Cardiac fibroblast (primary cell): ENCODE data around the gene LFNG.

ENCODE experiments used
- DNase-seq, 2 donors: peaks; one replicate each; pipeline versions ENCODE4 v3.0.0 to v3.0.0-alpha.2; 2010; ENCODE audit warnings: low read depth in 2 of 2
- H3K4me3 ChIP-seq, 2 donors: replicated peaks in 1 of 2; 1 replicate in 1 of 2; 2 replicates in 1 of 2; pipeline ENCODE4 v1.5.1; 2011; ENCODE audit warnings: low read depth in 2 of 2, low read length in 2 of 2, mild to moderate bottlenecking in 2 of 2, moderate library complexity in 1 of 2
- TF ChIP-seq, protein P1 (sequence below): IDR thresholded peaks from one replicate; pipeline ENCODE4 v1.5.1; 2011; ENCODE audit warnings: low read depth, mild to moderate bottlenecking, low read length, inconsistent platforms

The LFNG gene, protein sequence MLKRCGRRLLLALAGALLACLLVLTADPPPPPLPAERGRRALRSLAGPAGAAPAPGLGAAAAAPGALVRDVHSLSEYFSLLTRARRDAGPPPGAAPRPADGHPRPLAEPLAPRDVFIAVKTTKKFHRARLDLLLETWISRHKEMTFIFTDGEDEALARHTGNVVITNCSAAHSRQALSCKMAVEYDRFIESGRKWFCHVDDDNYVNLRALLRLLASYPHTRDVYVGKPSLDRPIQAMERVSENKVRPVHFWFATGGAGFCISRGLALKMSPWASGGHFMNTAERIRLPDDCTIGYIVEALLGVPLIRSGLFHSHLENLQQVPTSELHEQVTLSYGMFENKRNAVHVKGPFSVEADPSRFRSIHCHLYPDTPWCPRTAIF

DNA sequence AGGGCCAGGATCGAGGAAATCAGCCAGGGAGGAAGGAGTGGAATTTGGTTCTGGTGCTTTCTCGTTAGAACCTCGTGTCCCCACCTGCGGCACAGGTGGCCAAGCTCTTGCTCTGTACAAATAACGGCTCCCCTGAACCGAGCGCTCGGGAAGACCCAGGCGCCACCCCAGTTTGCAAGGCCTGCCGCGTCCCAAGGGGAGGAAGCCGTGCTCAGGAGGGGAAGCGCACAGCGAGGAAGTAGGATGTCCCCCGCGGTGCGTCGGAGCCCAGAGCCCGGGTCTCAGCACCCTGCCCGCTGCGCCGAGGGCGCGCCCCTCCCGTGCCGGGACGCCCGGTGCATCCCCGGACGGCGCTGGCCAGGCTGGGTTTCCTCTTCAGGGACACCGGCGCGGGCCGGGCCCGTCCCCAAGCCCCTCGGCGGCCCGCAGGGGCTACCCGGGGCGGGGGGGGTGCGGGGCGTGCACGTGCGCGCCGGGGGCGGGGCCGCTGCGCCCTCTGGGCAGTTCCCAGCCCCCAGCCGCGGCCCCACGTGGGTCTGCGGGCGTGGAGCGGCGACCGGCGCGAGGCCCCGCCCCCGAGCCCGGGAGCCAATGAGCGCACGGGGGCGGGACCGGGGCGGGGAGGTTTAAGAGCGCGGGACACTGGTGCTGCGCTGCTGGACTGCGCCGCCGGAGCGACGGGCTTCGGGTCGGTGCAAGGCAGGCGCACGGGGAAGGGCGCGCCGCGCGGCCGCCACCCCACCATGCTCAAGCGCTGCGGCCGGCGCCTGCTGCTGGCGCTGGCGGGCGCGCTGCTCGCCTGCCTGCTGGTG is at the start of gene LFNG:
Gene LFNG, plus strand, starts transcription at position 656 of the 812 bp plus-strand sequence. Its CDS starts 88 bp downstream, at position 744.
- peak; percentile 84 to 90 for DNase-seq
- TF ChIP-seq, protein P1, sequence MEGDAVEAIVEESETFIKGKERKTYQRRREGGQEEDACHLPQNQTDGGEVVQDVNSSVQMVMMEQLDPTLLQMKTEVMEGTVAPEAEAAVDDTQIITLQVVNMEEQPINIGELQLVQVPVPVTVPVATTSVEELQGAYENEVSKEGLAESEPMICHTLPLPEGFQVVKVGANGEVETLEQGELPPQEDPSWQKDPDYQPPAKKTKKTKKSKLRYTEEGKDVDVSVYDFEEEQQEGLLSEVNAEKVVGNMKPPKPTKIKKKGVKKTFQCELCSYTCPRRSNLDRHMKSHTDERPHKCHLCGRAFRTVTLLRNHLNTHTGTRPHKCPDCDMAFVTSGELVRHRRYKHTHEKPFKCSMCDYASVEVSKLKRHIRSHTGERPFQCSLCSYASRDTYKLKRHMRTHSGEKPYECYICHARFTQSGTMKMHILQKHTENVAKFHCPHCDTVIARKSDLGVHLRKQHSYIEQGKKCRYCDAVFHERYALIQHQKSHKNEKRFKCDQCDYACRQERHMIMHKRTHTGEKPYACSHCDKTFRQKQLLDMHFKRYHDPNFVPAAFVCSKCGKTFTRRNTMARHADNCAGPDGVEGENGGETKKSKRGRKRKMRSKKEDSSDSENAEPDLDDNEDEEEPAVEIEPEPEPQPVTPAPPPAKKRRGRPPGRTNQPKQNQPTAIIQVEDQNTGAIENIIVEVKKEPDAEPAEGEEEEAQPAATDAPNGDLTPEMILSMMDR, result no peak
- H3K4me3 ChIP-seq, result peak within 1 kb of the TSS; percentile 49 to 54

DNA sequence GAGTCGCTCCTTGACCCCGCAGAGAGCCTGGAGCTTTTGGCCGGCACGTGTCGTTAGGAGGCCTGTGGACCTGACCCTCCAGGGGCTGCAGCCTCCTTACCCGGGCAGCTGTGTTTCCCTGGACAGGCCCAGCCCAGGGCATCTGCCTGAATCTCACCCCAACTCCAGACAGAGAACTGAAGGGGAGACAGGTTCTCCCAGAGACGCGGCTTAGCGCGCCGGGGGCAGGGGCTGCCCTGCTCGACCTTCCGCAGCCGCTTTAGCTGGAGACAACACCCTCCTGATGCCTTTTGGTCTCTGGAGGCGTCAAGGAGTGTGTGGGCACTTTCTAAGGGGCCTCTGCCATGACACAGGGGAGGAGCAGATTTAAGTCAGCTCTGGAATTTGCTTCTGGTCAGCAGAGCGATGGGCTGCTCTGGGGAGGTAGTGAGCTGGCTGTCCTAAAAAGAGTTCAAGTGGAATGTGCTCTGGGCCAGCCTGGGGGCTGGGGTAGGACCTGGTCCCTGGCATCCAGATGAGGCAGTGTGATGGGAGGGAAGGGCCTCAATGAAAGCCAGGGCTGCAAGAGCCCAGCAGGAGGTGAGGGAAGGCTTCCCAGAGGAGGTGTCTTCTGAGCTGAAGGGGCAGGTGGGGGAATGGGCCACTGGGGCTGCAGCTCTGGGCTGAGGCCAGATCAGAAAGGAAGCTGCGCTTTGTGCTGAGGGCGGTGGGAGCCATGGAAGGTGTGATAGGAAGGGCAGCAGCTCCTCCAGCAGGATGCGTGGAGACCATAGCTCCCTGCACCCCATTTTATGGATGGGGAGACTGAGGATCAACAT is 49.2 kb upstream of the LFNG start:
- H3K4me3 ChIP-seq, result no peak overlapping the region
- TF ChIP-seq, protein P1, result no peak

DNA sequence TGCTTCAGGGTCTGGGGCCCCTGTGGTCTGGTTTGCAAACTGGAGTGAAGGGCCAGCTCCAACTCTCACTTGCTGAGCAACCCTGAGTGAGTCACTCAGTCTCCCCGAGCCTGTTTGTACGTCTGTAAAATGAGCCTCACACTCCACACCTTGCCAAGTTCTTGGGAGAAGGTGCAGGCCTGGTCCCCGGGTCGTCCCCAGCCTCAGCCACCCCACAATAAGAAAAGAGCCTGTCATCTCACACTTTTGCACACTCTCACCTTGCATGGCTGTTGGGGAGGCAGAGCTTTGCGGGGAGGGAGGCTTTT is 48.6 kb upstream of the LFNG start:
- H3K4me3 ChIP-seq, result no peak overlapping the region
- TF ChIP-seq, protein P1, result no peak
- DNase-seq, result peak; percentile 54 to 65

More for the DNA sequence above, 49.2 kb upstream of the LFNG start:
- DNase-seq, result no peak

DNA sequence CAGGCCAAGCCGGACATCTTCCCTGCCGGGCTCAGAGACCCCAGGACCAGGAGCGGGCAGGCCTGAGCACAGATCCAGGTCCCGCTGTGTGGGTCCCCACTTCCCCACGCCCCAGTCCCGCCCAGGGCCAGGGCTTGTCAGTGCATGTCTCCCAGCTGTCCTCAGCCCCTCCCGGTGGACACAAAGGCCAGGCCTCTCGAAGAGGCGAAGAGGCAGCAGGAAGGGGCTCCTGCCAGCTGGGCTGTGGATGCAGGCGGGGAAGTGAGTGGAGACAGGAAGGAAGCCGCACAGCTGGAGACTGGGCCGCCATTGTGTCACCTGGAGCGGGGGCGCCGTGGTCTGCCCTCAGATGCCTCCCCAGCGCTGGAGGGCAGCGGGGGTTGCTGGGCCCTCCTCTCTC is 48.2 kb upstream of the LFNG start:
- peak; percentile 27 to 51 for DNase-seq
- TF ChIP-seq, protein P1, result no peak
- H3K4me3 ChIP-seq, result no peak overlapping the region

DNA sequence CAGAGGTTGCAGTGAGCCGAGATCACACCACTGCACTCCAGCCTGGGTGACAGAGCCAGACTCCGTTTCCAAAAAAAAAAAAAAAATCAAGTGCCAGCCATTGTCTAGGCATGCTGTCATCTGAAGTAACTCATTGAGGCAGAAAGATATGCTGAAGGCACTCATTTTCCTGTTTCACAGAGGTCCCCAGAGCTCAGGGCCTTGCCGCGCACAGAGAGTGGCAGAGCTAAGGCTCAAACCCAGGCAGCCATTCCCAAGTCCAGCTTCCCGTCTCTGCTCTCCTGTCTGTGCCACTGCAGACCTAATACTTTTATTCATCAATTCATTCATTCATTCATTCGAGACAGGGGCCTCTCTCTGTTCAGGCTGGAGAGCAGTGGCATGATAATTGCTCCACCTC is 46.8 kb upstream of the LFNG start:
- H3K4me3 ChIP-seq, result no peak overlapping the region
- TF ChIP-seq, protein P1, result no peak
- no peak for DNase-seq

DNA sequence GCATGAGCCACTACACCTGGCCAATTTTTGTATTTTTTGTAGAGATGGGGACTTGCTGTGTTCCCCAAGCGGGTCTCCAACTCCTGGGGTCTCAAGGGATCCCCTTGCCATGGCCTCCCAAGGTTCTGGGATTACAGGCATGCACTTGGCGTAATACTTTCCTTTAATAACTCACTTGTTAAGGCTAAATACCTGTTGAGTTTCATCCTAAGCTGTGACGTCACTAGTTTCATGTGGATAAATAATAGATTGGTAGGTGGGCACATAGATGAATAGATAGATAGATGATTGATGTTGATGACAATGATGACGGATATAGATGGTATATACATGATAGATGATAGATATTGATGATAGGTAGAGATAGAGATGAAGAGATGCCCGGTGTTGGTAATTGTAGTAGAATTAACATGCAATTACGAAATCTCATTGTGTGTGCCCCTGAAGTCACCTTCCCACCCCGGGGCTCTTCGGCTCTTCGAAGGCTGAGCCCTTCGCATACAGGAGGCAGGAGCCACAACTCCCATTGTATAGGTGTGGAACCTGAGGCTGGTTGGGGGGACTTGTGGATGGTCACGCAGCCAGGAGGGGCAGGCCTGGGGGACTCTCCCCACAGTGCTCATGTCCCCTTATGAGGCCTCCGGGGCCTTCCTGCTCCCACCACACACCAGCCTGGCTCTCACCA is 45.9 kb upstream of the LFNG start:
- no peak for DNase-seq
- no peak overlapping the region for H3K4me3 ChIP-seq
- TF ChIP-seq, protein P1, result no peak
